Fibroblast of the aortic adventitia (primary cell): Measurements from ENCODE around the gene NME4. TPM values are rescaled to one million over a fixed set of nuclear protein-coding genes. Genes with fewer than 3 reads are reported as not detected.

Experiments used
- DNase-seq: peaks from one replicate; pipeline ENCODE4 v3.0.0-alpha.2; 2010; ENCODE audit warnings: low read depth
- H3K4me3 ChIP-seq: 2 replicates; pipeline ENCODE4 v1.5.1; 2011; ENCODE audit warnings: low read depth, mild to moderate bottlenecking, control low read depth, low read length, moderate library complexity
- total RNA-seq: library from RNA; depleted of rRNA; stranded (reverse); fragments of >200 nt; gene quantifications from 2 replicates; pipeline ENCODE4 v1.2.3, GENCODE V29; 2012; ENCODE audit warnings: low replicate concordance
- TF ChIP-seq, protein P1 (sequence below): IDR thresholded peaks from 2 replicates; pipeline ENCODE4 v1.5.1; 2011; ENCODE audit warnings: mild to moderate bottlenecking, low read length, control low read depth, inconsistent platforms; ENCODE audit not compliant: insufficient read depth

NME4 gene
- total RNA-seq, 1 donor = 75.8 TPM

DNA sequence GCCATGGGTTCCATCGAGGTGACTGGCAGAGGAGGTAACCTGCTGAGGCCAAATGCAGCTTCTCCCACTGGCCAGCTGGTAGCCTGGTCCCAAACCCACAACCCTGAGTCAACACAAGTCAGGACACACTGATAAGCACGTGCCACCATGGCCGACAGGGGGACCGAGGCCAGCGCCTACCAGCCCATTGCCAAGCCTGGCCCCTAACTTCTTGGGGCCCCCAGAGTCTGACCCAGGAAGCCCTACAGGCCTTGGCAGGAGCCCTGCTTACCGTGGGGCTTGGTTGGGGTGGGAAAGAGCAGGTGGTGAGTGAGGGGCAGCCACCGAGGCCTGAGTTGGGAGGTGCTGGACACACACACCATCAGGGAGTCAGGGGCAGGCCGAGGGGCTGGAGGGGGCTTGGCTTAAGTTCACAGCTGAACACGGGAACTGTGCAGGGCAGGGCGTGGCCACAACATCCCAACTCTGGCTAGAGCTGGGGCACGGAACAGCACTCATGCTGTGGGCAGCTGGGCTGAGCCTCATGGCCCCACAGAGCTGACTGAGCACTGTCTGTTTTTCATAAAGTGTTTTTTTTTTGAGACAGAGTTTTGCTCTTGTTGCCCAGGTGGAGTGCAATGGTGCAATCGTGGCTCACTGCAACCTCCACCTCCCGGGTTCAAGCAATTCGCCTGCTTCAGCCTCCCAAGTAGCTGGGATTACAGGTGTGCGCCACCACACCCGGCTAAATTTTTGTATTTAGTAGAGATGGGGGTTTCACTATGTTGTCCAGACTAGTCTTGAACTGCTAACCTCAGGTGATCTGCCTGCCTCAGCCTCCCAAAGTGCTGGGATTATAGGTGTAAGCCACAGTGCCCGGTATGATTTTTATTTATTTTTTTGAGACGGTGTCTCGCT, 32.2 kb upstream of the NME4 start:
- no peak overlapping the region for H3K4me3 ChIP-seq
- DNase-seq = no peak
- TF ChIP-seq, protein P1, sequence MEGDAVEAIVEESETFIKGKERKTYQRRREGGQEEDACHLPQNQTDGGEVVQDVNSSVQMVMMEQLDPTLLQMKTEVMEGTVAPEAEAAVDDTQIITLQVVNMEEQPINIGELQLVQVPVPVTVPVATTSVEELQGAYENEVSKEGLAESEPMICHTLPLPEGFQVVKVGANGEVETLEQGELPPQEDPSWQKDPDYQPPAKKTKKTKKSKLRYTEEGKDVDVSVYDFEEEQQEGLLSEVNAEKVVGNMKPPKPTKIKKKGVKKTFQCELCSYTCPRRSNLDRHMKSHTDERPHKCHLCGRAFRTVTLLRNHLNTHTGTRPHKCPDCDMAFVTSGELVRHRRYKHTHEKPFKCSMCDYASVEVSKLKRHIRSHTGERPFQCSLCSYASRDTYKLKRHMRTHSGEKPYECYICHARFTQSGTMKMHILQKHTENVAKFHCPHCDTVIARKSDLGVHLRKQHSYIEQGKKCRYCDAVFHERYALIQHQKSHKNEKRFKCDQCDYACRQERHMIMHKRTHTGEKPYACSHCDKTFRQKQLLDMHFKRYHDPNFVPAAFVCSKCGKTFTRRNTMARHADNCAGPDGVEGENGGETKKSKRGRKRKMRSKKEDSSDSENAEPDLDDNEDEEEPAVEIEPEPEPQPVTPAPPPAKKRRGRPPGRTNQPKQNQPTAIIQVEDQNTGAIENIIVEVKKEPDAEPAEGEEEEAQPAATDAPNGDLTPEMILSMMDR = no peak

DNA sequence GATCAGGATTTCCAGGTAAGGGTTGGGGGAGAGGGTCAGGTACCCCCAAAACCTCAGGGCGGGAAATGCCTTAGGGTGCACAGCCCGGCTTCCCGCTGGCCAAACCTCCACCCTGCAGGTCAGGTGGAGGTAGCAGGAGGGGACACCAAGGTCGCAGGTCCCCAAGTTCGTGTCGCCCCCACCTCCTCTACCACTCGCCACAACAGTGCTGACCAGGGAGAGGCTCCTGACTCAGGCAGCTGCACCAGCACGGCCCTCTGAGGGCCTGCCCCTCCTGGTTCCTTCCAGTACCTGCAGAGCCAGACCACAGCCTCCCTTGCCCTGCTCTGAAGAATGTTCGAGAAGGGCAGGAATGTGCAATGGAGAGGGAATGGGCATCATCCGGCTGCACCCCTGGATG, 30.5 kb upstream of the NME4 start:
- TF ChIP-seq, protein P1 = no peak
- H3K4me3 ChIP-seq = no peak overlapping the region
- no peak for DNase-seq

DNA sequence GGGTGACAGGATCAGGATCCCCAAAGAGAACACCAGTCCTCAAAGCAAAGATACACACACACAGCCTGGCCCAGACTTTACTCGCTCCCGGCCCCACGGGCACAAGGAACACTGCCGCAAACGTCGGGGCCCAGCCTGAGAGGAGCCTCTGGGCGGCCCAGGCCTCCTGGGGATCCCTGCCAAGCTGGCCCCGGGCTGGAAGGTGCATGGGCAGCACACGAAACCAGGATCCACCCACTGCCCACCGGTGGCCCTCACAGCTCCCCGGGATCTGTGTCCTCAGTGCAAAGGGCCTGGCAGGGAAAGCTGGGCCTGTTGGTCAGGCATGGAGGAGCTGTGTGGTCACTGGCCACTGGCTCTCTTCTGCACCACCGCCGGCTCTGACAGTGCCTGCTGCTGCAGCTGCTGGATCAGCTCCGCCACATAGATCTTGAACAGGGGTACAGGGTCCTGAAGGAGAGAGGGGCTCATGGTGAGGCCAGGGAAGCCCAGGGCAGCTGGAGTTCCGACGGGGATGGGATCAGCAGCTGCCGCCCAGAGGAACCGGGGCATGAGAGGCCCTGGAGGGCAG, 29.6 kb upstream of the NME4 start:
- H3K4me3 ChIP-seq = no peak overlapping the region
- no peak for DNase-seq
- TF ChIP-seq, protein P1 = no peak

- TF ChIP-seq, protein P1 = no peak
Measured at GRCh38 chr16:368388-369158, 28.4 kb upstream of the NME4 start.

GRCh38 chr16:369275-369865, 27.6 kb upstream of the NME4 start:
- peak overlapping the region; percentile 59 for H3K4me3 ChIP-seq
- DNase-seq = no peak
- TF ChIP-seq, protein P1 = no peak

More at GRCh38 chr16:368388-369158, 28.4 kb upstream of the NME4 start:
- no peak overlapping the region for H3K4me3 ChIP-seq
- DNase-seq = no peak

- no peak for DNase-seq
- TF ChIP-seq, protein P1 = no peak
- H3K4me3 ChIP-seq = peak overlapping the region; percentile 59
Measured at GRCh38 chr16:369866-370436, 27.0 kb upstream of the NME4 start.
